NCI-H524 (cell line): Measurements from ENCODE around the gene ETV5.
A peak's percentile ranks its signal among the peaks of the same experiment; 100 is the strongest.

Experiments used
- DNase-seq, 2 experiments: peaks; one replicate each; lab custom pipeline; 2025; lab: John Stamatoyannopoulos, UW

ETV5 gene

DNA sequence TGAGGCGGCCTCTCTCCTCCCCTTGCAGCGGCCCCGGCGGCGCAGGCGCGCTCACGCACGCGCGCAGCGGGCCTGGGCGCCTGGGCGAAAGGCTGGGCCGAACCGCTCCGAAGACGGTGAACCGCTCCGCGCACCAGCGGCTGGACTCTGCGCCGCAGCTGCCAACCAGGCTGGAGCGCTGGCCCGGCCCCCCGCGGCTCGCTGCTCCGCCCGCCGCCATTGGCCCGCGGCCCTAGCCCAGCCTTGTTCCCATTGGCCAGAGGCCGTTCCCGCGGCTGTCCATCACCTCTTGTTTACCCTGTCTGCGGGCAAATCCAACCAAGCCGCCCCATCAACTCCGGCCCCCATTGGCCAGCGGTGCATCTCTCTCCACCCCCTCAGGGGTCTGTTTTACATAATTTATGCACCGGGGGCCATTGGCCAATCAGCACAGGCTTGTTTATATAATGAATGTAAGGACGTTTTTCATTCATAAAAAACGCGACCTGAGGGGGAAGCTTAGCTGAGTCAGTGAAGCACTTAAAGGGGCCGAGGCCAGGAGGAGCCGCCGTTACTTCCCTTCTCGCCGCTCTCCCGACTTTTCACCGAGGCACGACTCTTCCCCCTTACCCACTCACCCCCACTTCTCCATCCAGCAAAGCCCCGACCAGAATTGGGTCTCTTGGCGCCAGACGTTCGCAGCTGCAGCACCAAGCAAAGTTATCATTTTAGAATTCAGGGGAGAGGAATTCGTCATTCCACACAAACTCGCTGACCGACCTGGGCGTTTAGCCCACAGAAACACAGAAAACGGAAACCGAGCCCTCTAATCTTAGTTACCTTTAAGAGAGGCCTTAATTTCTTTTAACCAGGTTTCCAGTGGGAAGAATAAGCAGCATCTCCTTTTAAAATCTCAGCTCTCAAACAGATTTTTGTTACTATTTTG, at the start of gene ETV5:
ETV5 (minus strand) TSS at position 149 of the 925 bp plus-strand sequence. CDS start 3,221 bp downstream, outside the sequence.
- peak; percentile 99 to 100 for DNase-seq

DNA sequence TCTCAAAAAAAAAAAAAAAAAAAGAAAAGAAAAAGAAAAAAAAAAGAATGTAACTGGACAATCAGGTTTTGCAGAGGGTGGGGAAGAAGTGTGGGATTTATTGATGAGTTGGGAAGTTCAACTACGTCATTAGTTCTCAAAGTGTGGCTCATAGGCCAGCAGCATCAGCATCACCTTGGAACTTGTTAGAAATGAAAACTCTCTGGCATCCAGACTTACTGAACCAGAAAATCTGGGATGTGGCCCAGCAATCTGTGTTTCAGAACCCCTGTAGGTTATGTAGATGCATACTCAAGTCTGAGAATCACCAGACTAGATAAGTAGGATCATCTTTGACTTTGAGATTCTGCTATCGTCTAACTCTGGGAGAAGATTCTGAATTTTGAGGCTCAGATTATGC, 45.8 kb upstream of the ETV5 start:
- no peak for DNase-seq

DNA sequence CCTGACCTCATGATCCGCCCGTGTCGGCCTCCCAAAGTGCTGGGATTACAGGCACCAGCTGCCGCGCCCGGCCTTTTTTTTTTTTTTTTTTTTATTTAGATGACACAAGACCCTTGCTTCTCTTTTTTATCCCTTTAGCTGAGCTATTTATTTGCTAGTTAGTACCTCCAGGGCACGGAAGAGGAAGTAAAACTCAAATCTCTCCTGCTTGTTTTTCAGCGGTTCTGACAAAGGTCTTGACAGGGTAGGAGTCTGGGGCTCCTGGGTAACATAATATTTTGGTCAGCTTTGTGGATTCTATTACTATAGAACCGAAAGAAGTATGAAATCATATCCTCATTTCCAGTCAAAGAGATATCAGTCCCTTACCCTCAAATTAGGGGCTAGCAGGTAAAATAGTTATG, 44.0 kb upstream of the ETV5 start:
- DNase-seq: no peak

DNA sequence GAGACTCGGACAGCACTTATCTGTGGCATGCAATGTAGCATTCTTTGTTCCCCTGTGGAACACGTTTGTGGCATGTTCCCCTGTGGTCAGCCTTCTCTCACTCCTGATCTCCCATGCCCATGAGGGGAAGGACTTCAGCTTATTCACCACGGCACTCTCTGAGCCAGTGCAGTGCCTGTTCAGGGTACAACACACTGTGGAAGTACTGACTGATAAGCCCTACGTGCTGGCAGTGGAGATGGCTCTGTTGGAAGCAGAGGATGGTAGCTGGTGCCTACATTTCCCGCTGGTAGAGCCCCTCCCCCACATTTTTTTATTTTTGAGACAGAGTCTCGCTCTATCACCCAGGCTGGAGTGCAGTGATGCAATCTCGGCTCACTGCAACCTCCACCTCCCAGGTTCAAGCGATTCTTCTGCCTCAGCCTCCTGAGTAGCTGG, 43.5 kb upstream of the ETV5 start:
- DNase-seq: no peak

DNA sequence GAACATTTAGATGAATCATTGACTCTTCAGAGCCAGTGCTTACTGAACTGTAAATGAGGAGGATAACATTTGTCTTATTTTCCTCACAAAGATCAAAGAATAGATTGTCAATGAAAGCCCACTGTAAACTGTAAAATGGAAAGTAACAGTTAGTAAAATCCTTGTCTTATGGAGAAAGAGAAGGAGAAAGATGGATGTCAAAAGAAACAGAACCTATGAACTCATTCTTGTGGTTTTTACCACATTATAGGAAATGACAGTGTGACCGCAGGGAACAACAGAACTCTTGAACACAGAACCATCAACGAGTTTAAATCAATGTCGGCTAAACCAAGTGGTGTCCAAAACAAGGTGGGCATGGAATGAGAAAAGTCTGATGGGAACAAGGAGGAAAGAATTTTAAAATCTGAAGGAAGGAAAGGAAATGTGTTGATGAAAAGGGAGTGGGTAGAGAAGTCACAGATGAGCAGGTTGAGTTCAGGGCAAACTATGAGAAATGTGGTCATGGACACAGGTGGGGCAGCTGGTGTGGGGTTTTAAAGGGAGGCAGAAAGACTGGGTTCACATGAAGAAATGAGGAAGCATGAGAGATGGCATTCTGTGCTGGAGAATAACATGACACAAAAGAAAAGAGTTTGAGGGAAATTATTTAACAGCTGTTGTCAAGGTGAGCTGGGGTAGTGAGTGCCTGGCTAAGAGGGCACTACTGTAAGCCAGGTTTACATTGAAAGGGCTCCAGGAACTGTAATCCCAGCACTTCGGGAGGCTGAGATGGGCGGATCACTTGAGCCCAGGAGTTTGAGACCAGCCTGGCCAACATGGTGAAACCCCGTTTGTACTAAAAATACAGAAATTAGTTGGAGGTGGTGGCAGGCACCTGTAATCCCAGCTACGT, 42.4 kb upstream of the ETV5 start:
- DNase-seq: no peak

DNA sequence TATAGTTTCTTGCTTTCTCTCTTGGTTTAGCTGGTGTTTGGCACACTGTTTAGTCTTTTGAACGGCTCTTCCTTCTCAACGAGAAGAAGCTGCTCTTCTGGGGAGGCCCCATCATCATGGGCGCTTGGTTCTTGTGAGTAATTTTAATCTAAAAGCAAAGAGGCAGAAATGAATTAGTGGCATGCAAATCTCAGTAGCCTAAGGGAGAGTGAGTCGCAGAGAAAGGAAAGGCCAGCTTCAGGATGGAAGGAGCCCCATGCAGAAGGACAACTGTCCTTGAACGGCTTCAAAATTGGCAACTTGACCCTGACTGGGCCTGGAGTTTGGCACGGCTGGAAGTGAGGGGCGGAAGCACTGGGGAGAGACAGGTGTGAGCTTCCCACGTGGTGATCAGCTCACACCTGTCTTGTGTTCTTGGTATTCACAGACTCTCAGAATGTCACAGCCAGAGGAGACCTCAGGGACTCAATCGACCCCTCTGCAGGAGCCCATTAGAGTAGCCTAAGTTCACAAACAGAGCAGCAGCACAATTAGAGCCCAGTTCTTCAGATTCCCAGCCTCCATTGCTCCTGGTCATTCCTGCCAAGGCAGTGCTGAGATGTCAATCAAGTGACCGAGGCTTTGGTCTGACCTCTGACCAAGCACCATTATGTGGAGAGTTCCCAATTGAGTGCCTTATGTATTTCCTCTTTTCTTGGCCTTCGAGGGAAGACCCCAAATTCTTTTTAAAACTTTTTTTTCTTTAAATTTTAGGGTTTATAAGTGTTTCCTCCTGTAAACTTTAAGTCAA, 41.3 kb upstream of the ETV5 start:
- no peak for DNase-seq

DNA sequence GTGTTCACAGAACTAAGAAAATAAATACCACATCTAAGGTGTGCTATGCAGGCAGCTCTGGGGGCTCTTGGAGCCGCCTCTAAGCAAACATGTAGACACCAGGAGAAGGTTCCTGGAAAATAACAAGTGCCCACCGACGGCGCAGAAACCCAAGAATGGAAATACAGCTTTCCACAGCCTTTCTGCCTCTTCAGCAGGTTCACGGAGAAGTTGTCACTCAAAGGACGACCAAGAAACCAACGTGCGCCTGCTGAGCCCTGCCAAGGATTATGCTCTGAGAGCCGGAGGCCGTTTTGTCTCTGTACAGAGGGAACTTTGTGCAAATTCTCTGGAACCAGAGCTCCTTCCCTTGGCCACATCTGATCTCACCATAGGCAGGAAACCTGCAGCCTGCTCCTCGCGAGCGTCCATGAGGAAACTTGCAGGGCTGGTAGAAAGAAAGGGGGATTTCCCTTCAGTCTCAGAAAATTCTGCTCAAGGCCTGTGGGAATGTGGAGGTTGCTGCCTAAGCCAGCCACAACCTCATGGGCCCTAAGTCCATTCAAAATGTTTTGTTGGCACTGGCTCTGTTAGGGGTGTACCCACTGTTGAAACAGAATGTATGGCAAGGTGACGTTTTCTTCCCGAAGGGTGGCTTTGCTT, 40.6 kb upstream of the ETV5 start:
- no peak for DNase-seq

DNA sequence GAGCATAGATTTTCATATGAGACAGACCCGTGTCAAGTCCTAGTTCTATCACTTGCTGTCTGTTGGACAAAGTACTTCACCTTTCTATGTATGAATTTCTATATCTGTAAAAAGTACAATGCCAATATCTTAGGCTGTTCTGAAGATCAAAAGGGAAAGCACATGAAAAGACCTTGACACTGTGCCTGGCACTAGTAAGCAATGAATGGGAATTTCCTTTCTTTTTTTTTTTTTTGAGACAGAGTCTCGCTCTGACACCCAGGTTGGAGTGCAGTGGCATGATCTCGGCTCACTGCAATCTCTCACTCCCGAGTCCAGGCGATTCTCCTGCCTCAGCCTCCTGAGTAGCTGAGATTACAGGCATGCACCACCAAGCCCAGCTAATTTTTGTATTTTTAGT, 35.4 kb upstream of the ETV5 start:
- DNase-seq: no peak

DNA sequence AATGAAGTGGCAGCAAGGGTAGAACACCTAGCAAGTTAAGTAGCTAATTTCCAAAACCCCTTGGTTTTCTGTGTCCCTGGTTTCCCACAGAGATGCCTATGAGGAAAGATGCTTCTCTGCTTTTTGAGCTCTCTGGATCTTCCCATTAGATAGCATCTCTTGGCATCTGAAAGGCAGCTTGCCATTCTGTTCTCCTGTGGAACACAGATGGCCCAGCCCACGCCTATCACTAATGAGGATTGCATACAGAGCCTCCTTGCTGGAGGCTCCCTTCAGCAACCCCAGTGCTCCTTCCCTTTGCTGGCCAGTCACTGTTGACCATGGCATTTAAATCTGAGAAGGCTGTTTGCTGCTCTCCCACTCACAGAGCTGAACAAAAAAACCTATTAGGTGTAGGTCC, 34.4 kb upstream of the ETV5 start:
- peak; percentile 53 to 71 for DNase-seq

DNA sequence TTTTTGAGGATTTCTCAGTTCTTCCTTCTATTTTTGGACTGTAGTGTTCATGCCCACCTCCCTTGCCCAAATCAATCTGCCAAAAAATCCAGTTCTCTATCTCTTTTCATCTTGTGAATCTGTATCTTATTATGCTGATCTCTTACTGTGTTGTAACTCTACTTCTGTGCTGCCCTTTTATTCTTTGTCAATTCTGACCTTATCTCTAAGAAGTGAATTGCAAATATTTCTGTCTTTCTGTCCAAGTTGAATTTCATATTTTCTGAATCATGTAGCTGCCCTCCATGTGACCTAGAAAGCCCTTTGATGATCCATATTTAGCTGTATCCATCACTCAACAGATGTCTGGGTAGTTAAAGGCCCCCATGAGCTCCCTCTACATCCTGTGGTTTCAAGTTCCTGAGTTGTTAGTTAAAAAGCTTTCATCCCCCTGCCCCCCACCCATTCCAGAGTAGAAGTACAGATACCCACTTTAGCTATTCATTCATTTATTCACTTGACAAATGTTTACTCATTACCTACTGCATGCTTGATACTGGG, 33.6 kb upstream of the ETV5 start:
- DNase-seq: peak; percentile 36 to 65

DNA sequence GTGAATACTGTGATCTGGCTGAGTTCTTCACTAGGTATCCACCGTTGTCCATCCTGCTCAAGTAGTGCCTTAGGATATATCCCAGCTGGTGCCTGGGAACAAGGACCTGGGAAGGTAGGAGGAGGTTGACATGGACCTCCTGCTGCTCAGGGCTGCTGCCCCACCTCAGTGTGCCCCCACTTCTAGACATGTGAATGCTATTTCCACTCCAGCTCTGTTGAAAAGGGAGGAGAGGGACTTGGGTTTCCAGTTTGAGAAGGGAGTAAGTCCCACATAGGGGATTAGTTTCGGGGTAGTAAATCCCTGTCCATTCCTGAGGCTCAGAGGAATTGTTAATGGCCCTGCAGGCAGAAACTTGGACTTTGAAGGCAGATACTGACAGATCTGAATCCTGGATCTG, 32.9 kb upstream of the ETV5 start:
- peak; percentile 38 to 48 for DNase-seq

DNA sequence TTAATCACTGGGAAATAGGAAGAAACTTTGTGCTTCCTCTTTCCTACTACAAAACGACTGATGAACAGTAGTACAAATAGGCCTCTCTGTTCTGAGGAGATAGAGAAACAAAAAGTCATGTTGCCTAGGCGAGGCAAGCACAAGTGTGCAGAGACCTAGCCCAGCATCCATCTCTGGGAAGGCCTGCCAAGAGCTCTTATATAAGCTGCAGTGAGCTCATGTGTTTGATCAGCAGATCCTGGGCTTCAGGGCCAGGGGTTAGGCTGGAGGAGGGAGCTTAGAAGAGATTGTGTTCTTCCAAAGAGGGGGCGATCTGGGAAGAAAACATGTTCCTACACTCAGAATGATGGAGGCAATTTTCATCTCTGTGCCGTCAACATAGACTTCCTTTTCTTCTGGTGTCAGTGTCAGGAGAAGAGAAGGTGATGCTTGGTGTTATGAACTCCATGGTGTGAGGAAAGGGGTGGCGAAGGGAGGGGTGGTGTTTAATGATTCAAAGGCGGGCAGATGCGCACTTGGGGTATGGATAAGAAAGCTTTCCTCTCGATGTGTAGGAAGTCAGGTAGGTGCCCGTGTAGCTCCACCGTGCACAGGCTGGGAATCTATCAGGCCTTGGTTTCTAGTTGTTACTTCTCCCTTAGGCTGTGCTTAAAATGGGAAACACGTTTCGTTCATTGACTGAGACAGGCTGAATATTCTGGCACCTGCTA, 29.5 kb upstream of the ETV5 start:
- no peak for DNase-seq

DNA sequence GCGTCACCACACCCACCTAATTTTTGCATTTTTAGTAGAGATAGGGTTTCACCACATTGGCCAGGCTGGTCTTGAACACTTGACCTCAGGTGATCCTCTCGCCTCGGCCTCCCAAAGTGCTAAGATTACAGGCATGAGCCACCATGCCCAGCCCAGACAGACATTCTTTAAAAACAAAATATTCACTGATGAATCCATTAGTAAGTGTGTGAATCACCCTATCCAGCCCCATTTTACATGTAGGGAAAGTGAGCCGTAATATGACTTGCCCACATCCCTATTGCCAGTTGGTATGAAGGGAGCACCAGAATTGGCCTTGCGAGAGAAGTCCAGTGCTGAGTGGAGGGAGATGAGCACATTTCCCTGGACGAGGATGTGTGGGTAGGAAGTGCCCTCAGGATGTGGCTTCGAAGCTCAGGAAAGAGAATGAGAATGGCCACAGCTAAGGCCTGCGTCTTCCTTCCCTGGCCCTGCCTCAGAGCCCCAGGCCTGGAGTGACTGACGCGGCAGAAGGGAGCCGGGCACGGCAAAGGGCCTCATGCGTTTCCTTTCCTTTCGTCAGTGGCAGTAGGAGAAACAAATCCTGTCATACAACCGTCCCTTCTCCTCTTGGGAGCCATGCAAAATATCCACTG, 28.3 kb upstream of the ETV5 start:
- DNase-seq: no peak

DNA sequence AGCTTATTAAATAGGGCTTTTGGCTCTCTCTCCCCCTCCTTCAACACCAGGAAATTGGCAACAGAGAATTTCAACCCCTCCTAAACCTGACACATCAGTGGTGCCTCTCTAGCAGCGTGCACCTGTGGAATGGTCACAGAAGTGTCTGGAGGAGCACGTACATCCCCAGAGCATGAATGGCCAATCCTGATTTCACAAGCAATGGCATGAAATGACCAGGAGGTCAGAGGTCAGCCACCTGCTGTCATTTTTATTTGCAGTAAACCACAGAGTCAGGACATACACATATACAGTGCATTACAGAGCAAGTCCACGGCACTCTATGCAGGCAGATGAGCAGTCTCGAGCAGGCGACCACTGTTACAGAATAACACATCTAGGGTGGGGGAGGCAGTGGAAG, 25.1 kb upstream of the ETV5 start:
- no peak for DNase-seq

DNA sequence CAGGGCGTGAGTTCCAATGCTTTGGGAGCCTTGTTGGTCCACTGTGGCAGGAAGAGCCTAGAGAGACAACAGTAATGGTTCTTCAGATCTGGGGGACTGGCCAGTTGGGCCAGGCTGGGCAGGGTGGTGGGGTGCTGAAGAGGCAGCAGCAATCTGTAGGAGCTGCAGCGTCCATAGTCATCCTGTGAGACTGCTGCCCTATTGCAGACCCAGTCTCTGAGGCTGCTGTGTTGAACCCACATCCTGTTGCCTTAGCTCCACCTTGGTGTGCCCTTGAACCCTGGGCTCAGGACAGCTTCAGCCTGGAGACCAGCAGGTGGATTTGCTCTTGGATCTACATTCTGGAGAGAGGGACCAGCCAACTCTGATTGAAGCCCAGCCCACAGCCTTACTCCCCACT, 23.6 kb upstream of the ETV5 start:
- no peak for DNase-seq

DNA sequence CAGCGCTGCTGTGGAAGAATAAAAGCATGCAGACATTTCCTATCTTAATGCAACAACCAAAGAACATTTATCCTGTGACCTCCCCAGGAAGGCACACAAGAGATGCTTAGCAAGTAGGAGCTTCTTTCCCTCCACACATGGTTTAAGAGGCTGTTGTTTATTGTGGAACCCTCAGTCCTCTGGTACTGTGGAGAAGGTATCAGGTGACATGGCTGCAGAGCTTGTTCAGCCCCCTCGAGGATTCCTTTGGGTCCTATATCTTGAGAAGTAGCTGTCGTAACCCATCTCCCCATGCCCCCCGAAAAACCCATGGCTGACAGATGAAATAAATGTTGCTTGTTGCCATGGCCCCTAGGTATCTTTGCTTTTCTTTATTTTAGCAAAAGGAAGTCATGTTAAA, 20.3 kb upstream of the ETV5 start:
- no peak for DNase-seq

DNA sequence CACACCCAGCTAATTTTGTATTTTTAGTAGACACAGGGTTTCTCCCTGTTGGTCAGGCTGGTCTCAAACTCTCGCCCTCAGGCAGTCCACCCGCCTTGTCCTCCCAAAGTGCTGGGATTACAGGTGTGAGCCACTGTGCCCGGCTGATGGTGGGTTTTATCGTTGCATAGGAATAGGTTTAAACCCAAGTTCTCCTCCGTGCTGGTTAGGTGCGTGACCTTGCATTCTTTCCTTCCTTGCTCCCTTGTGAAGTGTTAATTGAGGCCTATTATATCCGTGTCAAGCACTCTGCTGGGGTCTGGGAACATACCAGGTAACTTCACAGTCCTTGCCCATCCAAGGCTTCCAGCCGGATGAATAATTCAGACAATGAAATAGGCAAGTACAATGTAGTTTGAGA, 19.3 kb upstream of the ETV5 start:
- DNase-seq: no peak

DNA sequence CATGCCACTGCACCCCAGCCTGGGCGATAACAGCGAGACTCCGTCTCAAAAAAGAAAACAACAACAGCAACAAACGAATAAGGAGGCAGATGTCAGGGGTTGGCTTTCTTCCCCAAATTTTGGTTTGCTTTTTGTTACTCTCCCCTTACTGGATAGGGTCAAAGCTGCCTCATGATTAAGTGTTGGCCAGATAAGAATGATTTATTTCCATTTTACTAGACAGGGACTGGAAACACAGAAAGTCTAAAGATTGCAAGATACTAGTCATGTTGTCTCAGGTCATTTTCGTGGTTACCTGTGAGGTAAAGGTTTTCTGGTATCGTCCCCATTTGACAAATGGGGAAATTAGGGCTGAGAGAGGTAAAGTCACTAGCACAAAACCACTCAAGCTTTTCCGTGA, 18.6 kb upstream of the ETV5 start:
- no peak for DNase-seq

DNA sequence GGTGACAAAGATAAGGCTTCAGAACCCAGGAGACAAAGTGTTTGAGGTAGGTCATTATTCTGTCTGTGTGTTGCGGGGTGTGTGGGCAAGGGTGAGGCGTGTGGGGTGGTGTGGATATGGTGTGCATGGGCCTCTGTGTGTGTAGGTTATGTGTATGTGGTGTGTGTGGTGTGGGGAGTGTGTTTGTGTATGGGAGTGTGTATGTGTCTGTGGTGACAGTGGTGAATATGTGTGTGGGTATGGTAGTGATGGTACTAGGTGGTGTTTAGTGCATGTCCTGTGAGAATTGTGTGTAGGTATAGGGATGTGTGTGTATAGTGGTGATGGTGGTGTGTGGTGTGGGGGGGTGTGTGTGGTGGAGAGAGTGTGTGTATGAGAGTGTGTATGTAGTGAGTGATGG, 16.2 kb upstream of the ETV5 start:
- no peak for DNase-seq

DNA sequence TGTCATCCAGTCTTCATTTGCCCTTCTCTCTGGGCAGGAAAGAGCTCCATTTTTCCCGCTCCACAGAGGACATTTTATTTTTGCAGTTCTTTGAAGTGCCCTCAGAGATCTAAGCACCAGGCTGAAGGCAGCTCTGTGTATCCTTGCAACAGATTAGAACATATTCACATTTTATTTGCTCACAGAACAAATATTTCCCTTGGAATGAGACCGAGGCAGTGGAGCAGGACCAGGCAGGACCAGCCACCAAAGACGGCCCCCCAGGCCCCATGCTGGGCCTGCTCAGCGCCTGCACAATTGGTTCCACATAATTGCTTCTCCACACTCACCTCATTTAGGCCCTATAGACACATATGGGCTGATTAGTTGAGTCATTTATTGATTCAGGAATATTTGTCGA, 15.7 kb upstream of the ETV5 start:
- no peak for DNase-seq
